DMS79 (cell line): ENCODE measurements around the gene APOA1.
A peak's percentile ranks its signal among the peaks of the same experiment; 100 is the strongest.

ENCODE experiments used
- DNase-seq: peaks from one replicate; lab custom pipeline; 2025; lab: John Stamatoyannopoulos, UW

Gene APOA1

DNA sequence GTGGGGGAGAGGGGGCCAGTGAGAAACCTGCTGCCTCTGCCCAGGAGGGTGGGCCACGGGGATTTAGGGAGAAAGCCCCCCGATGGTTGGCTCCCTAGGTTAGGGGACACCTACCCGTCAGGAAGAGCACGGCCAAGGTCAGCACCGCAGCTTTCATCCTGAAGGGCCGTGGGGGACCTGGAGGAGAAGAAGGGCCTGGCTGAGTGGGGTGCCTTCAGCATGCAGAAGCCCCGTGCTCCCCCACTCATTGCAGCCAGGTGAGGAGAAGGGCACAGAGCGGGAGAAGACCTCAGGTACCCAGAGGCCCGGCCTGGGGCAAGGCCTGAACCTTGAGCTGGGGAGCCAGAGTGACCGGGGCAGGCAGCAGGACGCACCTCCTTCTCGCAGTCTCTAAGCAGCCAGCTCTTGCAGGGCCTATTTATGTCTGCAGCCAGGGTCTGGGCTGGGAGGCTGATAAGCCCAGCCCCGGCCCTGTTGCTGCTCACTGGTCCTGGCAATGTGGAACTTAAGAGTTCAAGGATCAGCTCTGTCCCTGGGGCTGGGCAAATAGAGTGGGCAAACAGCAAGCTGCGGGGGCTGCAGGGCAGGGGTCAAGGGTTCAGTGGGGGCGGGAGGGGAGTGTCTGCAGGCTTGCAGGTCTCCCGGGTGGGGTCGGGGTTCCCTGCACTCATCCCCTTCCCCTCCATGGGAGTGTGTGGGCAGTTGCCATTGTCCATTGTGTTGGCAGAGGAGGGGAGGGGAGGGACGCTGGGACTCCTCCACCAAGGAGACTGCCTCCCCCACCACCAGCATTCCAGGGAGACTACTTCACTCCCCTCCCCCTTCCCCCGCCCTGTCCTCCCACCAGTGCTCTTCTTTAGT is at the start of gene APOA1:
APOA1 (minus strand) TSS at position 392 of the 861 bp plus-strand sequence; CDS start at position 157, 235 bp downstream.
- DNase-seq, result no peak

DNA sequence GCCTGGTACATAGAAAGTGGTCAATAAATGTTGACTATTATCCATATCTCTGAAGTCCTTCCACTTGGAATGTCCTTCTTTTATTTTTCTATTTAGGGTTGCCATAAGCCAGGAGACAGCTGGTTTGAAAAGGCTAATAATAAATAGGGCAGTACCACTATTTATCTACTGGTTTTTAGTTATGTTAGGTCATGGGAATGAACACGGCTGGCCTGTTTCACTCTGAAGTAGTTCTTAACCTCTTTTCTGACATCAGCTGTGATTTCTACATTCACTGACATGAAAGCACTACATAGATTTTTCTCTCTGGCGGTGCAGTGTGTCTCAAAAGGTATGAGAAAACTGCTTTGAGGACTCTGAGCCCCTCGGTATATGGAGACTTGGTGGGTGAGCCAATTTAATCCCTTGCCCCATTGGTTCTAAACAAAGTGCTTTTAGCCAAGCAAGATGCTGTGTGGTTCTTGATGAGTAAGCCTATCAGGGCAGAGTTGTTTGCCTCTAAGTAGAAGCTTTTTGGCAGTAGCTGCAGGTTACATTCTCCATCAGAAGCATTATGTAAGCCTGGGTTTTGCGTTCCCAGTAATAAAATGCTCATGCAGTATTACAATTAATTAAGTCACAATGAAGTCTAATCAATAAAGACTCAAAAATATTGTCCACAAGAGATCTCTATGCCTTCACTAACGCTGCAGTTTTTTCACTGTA is 48.7 kb upstream of the APOA1 start:
- peak; percentile 4 for DNase-seq

DNA sequence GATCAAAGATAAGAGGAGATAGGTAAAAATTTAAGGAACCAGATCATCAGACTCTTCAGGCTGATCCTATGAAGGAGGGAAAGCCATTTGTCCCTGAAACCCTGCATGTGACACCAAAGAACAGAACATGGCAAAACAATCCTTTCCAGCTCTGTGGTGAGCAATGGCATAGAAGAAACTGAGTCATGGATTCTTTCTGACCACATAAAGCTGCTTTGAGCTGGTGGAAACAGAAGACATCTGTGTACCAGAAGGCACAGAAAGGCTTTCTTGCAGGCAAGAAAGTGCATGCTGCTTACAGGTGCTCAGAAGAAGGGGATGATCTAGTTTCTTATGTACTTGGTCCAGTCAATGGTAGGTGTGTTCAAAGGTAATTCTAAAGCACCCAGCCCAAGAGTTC is 45.0 kb upstream of the APOA1 start:
- DNase-seq, result no peak

DNA sequence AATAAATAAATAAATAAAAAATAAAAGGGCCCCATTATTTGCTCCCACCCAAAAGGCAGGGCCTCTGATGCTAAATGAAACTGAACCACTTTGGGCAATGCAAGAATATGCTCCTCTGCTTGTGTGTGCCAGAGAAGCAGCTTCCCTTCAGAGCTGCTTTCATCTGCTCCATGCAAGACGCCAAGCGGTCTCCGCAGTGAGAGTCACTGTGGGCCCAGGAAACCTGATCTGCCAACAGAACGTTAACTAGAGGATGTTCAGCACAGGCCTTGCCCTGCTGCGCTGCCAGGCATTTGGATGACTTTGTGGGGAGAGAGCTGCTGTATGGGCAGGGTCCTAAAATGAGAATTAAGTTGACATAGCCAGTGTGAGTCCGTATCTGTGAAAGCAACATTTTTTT is 43.7 kb upstream of the APOA1 start:
- DNase-seq, result no peak

DNA sequence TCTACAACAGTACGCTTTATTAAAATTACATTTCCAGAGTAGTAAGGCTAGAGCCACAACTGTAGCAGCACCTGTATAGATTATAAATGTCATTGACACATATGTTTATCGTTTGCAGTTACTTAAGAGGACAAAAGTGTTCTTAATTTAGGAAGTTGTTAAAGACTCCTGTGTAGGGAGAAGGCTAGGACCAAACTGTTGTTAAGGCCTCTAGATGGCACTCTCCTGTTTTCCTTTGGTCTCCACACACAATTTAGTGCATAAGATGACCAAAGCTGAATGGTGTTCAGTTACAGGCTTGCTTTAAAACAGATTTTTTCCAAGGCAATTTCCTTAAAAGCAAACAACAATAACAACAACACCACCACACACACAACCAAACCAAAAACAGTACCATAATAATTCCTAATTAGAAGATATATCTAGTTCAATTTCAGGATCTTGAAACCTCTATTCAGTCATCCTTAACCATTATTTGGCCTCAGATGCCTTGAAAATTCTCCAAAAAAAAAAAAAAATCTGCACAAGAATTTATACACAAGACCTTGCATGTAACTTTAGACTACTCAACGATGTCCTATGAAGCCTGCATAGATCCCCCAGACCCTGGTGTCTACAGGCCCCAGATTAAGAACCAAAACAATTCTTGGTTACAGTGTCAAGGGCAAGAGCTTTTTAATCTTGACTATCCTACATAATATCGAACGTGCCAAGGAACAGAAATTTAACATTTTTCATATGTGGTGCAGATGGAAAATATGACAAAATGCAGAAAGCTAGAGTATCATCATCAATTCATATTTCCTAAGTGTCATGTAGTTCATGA is 42.6 kb upstream of the APOA1 start:
- peak; percentile 70 for DNase-seq

DNA sequence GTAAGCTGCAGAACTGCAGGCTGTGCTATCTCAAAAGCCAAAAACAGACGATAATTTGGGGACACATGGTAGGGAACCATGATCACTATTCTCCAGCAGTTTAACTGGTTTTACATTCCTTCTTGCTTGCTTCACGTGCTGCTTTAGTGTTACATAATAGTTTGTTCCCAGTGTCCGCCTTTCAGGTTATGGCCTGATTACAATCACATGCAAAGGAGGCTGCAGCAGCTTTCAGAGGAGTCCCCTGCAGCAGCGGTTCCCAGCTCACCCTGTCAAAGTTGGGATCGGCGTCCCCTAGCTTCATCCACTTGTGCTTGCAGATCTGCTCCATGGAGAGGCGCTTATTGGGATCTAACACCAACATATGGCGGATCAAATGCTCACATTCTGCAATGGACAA is 39.2 kb upstream of the APOA1 start:
- no peak for DNase-seq

DNA sequence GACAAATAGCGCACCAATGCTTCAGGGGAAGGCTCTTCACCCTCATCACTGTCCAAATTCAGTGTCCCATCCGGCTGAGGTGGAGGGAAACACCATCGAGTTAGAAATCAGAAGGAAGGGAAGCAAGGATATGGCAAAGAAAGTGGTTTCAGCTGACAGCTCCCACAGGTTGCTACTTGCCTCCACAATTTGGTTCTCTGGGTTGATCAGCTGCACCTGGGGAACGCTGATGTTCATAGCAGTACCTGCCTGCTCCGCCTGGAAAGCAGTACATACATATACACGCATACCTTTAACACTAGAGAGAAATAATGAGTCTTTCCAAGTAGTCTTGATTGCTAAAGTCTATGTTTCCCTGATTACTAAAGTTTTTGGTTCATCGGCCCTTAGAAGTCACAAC is 37.8 kb upstream of the APOA1 start:
- DNase-seq, result no peak

DNA sequence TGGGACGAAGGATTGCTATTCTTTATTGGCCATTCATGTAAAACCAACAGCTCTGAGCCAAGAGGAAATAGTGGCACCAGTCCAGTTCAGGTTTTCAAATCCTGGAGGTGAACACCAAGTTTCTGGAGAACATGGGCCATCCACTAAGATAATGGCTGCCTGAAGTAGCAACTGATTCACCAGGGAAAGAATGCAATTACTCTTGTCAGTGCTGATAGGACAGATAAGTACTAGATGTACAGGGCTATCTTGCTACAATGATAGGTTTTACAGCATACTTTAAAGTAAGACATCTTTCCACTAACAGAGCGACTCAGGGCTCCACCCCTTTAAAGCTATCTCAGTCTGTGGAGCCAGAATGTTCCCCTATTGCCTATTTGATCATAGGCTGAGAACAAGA is 36.8 kb upstream of the APOA1 start:
- DNase-seq, result no peak

DNA sequence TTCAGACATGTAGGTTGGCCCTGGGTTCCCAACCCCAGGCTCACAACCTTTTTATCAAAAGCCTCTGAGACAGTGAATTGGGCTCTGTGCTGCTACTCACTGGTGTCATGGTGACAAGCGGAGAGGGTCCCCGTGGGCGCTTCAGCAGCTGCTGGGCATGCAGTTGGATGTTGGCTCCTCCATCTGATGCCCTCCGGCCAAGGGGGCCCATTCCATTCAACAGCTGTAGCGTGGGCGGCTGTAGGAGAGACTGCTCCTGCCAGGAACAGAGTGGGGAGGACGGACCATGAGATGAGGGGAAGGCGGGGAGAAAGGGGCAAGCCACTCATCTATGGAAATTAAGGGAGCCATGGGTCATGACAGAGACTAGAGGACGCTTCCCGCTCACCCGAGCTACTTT is 36.0 kb upstream of the APOA1 start:
- DNase-seq, result no peak

DNA sequence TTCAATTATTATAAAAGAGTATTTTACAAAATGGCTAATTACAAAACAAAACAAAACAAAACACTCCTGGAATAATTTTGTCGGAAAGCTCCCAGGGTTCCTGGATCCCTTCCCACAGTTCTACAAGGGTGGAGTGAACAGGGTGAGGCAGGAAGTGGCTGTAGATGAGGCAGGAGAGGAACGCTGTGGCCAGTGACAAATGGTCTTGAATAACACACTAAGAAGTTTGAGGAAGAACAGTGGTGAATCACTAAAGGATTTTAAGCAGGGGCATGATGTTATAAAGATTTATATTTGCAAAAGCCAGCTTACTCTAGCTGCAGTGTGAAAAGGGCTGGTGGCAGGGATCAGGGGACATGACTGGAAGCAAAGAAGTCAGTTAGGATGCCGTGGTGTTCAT is 33.8 kb upstream of the APOA1 start:
- DNase-seq, result no peak

DNA sequence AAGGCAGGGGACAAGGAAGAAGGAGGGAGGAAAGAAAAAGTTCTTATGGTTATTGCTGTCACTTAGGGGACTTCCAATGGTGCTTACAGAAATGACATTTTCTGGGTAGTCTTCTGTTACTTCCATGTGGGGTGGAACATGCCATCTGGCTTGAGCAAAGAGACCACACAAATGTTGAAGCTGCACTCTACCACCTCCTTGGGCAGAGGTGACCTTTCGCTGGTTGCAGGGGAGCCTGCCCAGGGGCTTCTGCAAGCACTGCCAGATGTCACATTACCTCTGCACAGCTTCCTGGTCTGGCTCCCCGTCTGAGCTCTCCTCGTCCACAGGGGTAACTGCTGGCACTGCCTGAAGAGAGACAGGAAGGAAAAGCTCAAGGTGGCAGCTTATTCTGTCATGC is 32.6 kb upstream of the APOA1 start:
- DNase-seq, result no peak

DNA sequence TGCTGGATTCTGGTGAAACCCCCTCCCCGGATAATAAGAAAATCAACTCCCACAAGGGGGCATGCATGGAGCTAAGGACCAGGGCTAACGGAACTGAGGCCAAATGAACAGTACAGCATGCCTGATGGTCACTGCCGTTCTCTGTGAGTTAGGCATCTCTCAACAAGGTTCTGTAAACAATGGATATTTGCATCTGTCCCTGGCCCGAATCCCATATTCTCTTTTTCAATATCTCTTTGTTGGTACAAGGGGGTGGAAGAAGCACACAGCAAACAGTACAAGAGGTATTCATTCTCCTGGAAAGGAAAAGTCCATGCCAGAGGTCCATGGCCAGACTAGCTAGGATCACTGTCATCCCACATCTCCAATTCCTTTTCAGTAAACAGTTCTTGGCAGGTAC is 32.2 kb upstream of the APOA1 start:
- no peak for DNase-seq

DNA sequence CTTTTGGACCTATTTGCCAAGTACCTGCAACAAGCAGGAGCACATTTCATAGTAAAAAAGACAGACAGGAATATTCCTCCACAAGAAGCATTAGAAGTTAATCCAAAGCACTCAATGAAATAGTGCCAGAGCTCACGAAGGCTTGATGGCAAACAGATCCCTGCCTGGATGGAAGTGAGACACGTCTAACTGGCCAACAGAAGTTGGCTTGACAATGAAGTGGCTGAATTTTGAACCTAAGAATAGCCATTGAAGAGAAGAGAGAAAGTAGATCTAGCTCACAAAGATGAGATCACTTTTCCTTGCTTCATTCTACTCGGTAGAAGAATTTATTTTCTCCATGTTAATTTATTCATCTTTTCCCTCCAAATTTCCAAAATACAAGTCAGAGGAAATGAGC is 30.6 kb upstream of the APOA1 start:
- no peak for DNase-seq

DNA sequence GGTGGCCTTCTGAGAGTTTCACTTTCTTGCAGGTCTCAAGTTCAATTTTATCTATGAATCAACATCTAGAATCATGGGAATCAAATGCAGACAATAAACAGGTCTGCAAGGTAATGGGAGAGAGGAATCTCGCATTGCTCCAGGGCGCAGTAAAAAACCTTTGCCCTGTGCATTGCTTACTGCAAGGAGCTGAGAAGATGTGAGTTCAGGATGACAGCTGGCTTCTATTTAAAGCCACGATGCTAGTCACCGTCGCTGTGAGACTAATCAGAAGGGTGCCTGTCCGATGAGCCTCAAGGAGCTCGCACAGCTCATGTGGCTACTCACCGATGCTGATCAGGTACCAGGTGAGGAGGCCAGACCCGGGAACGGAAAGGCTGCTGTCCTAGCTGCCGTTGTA is 30.2 kb upstream of the APOA1 start:
- no peak for DNase-seq

DNA sequence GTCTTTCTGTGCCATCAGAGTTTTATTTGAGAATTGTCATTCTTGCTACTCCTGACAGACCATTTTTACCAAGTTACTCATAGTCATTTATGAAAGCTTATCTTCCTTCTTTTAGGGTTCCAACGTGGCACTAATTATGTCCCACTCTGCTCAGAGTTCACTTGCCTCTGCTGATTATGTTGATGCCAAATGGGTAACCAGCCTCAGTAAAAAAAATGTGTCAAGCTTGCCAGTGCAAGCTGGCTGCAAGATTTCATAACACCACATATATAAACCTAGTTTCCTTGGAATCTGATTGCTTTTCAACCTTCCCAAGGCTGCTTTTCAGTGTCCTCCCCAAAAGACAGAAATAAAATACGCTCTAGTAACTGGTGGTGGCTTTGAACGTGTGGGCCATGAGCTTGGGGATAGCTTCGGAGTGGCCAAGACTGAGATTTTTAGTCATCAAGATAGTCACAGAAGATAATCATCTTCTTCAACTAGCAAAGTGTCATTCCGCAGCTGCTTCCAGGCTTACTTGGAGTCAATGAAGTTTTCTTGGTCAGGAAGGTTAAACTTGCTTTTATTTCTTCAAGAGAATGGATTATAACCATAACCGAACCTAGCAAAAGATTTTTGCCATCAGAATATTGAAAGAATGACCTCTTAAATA is 29.5 kb upstream of the APOA1 start:
- no peak for DNase-seq

DNA sequence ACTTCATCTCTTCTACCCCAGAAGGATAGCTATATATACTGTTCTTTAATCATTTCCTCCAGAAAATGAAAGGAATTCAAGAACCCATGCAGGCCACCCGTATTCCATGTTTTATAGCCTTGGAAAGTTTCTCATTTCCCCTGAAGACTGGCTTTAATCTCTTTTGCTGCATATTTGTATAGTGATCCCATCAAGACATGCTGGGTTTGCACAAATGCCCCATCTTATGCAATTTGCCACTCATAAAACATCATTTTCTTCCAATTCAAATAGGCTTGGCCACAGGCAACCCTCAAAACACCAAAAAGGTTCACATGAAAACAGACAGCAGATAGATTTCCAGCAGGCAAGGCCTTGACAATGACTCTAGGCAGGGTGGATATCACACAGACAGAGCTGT is 28.3 kb upstream of the APOA1 start:
- no peak for DNase-seq

DNA sequence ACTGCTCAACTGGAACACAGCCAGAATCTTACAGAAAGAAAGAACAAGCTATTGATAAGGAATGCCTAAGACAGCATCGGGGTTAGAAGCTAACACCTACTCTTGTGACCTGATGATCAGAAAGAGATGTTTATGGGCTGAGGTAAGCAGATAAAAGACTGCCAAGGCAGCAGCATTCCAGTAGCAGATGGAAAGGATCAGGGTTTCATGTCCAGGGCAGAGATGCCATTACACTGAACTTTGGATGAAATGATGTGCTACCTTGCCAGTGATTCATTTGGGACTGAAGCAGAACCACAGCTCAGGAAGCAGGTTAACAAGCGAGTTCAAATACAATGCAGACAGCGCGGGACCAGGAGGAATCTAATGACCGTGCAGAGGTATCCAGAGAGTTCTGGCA is 27.1 kb upstream of the APOA1 start:
- no peak for DNase-seq

DNA sequence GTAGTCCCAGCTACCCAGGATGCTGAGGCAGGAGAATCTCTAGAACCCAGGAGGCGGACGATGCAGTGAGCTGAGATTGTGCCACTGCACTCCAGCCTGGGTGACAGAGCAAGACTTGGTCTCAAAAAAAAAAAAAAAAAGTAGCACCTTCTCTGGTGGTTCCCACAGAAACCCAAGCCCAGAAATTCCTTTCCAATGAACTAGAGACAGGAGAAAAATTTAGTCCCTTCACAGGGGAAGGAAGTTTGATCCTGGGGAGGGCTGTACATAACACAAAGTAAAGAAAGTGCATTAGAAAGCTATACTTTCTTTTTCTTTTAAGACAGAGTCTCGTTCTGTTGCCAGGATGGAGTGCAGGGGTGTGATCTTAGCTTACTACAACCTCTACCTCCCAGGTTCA is 25.5 kb upstream of the APOA1 start:
- DNase-seq, result no peak

DNA sequence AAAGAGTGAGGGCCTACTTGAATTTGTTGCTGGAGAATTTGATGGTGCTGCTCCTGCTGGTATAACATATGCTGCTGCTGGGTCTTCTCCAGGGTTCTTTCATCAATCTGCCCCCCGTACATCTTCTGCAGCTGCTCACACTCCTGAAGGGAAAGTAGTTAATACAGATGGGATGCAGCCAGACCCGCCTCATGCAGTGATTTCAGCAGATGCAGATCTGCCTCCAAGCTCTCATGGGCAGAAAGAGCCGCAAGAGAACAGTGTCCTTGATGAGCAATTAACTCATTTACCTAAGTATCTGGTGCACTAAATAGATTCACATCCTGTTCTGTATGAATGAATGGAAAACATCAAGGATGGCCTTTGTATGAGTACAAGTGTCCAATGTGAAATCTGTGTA is 24.8 kb upstream of the APOA1 start:
- no peak for DNase-seq

DNA sequence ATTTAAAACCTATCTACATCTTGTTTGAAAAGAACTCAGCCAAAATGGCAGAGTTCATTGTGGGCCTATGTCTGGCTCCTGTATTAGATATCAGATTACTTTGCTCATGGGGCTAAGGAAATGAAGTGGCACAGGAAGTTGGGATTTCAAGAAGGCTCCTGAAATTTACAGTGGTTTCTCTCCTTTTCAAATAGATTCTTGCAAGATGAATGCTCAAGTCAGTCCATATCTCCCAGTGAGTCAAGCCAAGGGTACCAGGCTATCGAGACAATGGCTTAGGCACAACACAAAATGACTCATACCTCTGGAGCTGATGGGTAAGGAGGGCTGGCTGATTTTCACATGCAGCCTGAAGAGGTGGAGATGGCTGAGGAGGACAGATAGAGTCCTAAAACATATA is 24.1 kb upstream of the APOA1 start:
- no peak for DNase-seq

DNA sequence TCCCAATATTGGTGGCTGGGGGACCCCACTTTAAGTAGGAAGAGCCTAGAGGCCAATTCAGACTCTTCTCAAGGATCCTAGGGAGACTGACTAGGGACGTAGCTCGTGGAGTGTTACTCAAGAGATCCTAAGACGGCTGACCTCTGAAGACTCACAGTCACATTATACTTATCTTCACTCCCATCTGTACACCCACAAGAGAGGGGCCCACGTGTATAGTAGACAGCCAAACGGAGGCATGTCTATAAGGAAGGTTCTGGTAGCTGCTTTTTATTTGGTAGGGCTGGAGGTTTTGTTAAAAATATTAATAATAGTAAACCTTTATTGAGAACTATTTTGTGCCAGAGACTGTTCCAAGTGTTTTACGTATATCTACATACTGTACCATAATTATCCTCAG is 22.9 kb upstream of the APOA1 start:
- no peak for DNase-seq

DNA sequence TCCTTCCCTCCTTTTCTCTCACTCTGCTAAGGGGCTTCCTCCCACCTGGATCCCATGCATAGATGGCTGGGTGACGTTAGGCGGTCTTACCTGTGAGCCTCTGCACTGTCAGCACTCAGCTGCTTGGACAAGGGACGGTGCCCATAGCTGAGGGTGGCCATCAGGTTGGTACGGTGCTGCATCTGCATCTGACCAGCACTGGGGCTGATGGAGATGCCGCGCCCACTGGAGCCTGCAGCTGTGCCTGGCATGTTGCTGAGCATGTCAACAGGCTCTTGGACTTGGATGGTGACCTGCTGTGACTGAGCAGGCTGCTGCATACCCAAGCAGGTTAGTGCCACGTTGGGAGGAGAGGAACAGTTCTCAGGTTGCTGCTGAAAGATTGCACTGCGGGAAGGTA is 21.8 kb upstream of the APOA1 start:
- DNase-seq, result no peak
